Measurements from ENCODE around the gene PSMB7.

DNA sequence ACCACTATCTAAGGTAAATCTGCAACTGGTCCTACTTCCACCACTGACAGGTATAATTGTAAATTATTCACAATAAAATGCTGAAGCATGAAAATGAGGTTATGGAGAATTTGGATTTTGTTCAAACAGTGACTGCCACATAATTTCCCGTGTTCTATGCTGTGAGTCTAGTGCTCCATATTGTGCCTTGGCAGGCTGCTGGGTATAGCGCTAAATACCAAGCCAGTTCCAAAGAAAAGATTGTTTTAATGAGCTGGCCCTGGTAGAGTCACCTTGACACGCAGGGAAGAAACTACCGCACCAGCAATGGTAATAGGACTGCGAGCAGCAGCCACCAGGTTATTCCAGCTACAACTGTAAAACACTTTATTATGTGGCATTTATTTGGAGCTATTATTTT, 30.4 kb downstream of the PSMB7 start:
- TF ChIP-seq EP300 (IDR thresholded peaks at IDR 0.05; ENCODE audit: borderline replicate concordance) (no peak), TAF1 (IDR thresholded peaks at IDR 0.05; ENCODE audit: low read depth) (no peak), CREB1 (IDR thresholded peaks at IDR 0.05; ENCODE audit: low read depth) (no peak), TCF12 (IDR thresholded peaks at IDR 0.05; ENCODE audit: low read depth) (no peak), RAD21 (IDR thresholded peaks at IDR 0.05; ENCODE audit: low read depth) (no peak), YY1 (IDR thresholded peaks at IDR 0.05; ENCODE audit: low read depth) (no peak), CEBPB (IDR thresholded peaks at IDR 0.05) (no peak)
- TF ChIP-seq, protein P1, sequence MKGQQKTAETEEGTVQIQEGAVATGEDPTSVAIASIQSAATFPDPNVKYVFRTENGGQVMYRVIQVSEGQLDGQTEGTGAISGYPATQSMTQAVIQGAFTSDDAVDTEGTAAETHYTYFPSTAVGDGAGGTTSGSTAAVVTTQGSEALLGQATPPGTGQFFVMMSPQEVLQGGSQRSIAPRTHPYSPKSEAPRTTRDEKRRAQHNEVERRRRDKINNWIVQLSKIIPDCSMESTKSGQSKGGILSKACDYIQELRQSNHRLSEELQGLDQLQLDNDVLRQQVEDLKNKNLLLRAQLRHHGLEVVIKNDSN (IDR thresholded peaks at IDR 0.05): no peak
- TF ChIP-seq, protein P2, sequence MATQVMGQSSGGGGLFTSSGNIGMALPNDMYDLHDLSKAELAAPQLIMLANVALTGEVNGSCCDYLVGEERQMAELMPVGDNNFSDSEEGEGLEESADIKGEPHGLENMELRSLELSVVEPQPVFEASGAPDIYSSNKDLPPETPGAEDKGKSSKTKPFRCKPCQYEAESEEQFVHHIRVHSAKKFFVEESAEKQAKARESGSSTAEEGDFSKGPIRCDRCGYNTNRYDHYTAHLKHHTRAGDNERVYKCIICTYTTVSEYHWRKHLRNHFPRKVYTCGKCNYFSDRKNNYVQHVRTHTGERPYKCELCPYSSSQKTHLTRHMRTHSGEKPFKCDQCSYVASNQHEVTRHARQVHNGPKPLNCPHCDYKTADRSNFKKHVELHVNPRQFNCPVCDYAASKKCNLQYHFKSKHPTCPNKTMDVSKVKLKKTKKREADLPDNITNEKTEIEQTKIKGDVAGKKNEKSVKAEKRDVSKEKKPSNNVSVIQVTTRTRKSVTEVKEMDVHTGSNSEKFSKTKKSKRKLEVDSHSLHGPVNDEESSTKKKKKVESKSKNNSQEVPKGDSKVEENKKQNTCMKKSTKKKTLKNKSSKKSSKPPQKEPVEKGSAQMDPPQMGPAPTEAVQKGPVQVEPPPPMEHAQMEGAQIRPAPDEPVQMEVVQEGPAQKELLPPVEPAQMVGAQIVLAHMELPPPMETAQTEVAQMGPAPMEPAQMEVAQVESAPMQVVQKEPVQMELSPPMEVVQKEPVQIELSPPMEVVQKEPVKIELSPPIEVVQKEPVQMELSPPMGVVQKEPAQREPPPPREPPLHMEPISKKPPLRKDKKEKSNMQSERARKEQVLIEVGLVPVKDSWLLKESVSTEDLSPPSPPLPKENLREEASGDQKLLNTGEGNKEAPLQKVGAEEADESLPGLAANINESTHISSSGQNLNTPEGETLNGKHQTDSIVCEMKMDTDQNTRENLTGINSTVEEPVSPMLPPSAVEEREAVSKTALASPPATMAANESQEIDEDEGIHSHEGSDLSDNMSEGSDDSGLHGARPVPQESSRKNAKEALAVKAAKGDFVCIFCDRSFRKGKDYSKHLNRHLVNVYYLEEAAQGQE (IDR thresholded peaks at IDR 0.05; ENCODE audit: low read depth): no peak
